Neural cell (in vitro differentiated cells): ENCODE results near the gene ADAMTS19.

ENCODE experiments used
- CTCF ChIP-seq: fragments of 450-650 bp; IDR thresholded peaks from 2 replicates; pipeline ENCODE4 v1.5.1; 2014; ENCODE audit warnings: antibody characterized with exemption, mild to moderate bottlenecking, moderate library complexity; ENCODE audit not compliant: poor library complexity, severe bottlenecking
- EP300 ChIP-seq: fragments of 450-650 bp; conservative IDR thresholded peaks from 2 replicates; pipeline ENCODE4 v1.6.1; 2014; ENCODE audit warnings: antibody characterized with exemption, mild to moderate bottlenecking, moderate library complexity; ENCODE audit not compliant: poor library complexity, severe bottlenecking
- EZH2 ChIP-seq: fragments of 200-600, 300-800 bp; shearing (Covaris generic), sonication (generic); IDR thresholded peaks from 2 replicates; pipeline ENCODE4 v1.6.1; 2014; ENCODE audit warnings: antibody characterized with exemption, low read length, borderline replicate concordance, mild to moderate bottlenecking; ENCODE audit not compliant: insufficient read depth, poor library complexity, severe bottlenecking
- POLR2AphosphoS5 ChIP-seq: IDR thresholded peaks from 2 replicates; pipeline ENCODE4 v1.6.1; 2012
- RAD21 ChIP-seq: fragments of 450-650 bp; conservative IDR thresholded peaks from 2 replicates; pipeline ENCODE4 v1.6.1; 2014; ENCODE audit warnings: antibody characterized with exemption, mild to moderate bottlenecking, moderate library complexity
- REST ChIP-seq: IDR thresholded peaks from 2 replicates; pipeline ENCODE4 v1.6.1; 2012; ENCODE audit warnings: borderline replicate concordance
- SMC3 ChIP-seq: fragments of 450-650 bp; conservative IDR thresholded peaks from 2 replicates; pipeline ENCODE4 v1.6.1; 2014; ENCODE audit warnings: antibody characterized with exemption, mild to moderate bottlenecking, moderate library complexity; ENCODE audit not compliant: poor library complexity
- TAF1 ChIP-seq: IDR thresholded peaks from 2 replicates; pipeline ENCODE4 v1.6.1; 2012; ENCODE audit warnings: low read depth

GRCh38 chr5:129541051-129541450 lies 81.0 kb downstream of the ADAMTS19 start:
- TF ChIP-seq REST (no peak), CTCF (no peak), POLR2AphosphoS5 (no peak), EZH2 (no peak), RAD21 (no peak), TAF1 (no peak), SMC3 (no peak), EP300 (no peak)
